AG04449 (cell line): ENCODE results near the gene TRHDE.
A peak's percentile ranks its signal among the peaks of the same experiment; 100 is the strongest.

ENCODE experiments used
- CTCF ChIA-PET: fragments of 350-600 bp; formaldehyde crosslinking; extraction: SDS; loops from one replicate; lab custom pipeline; 2021; ENCODE audit warnings: antibody characterized with exemption; lab: Yijun Ruan, JAX
- POLR2A ChIA-PET: fragments of 400-600, 350-600 bp; formaldehyde crosslinking; extraction: SDS; loops from one replicate; lab custom pipeline; 2020; ENCODE audit warnings: antibody characterized with exemption, inconsistent platforms; lab: Yijun Ruan, JAX
- DNase-seq: peaks from one replicate; pipeline ENCODE4 v3.0.0-alpha.2; 2010; ENCODE audit warnings: low read depth, low spot score
- H3K4me3 ChIP-seq: 2 replicates; pipeline ENCODE4 v1.5.1; 2011; ENCODE audit warnings: low read depth, mild to moderate bottlenecking, control low read depth, low read length
- CTCF ChIP-seq: IDR thresholded peaks from one replicate; pipeline ENCODE4 v1.5.1; 2011; ENCODE audit warnings: mild to moderate bottlenecking, moderate library complexity, low read length, control low read depth, inconsistent platforms; ENCODE audit not compliant: insufficient read depth; ENCODE audit errors: missing control alignments

TRHDE gene

GRCh38 chr12:72274931-72275330 lies 2.8 kb downstream of the TRHDE start:
- CTCF ChIA-PET = interaction anchor here (1.4 to 7.2 kb wide), 6 partner anchors 8 to 258 kb away, joined by 3 to 62 read pairs (median 10); no protein-coding TSS in a partner anchor
- H3K4me3 ChIP-seq = peak overlapping the region; percentile 93
- TF ChIP-seq CTCF = no peak

GRCh38 chr12:72275526-72275925 lies 3.4 kb downstream of the TRHDE start:
- no peak for TF ChIP-seq CTCF
- peak overlapping the region; percentile 93 for H3K4me3 ChIP-seq
- DNase-seq = no peak
- ChIA-PET POLR2A (no interaction called here), CTCF (interaction anchor here (1.4 to 7.2 kb wide), 5 partner anchors 8 to 71 kb away, joined by 3 to 62 read pairs (median 13); no protein-coding TSS in a partner anchor)

More at GRCh38 chr12:72274931-72275330, 2.8 kb downstream of the TRHDE start:
- DNase-seq = no peak
- POLR2A ChIA-PET = interaction anchor here (2.2 kb wide), 1 partner anchor 21 kb away, joined by 10 read pairs; no protein-coding TSS in a partner anchor

- no peak for TF ChIP-seq CTCF
- DNase-seq = no peak
- H3K4me3 ChIP-seq = peak overlapping the region; percentile 16
- CTCF ChIA-PET = interaction anchor here (1.8 to 7.2 kb wide), 3 partner anchors 7 to 70 kb away, joined by 7 to 62 read pairs (median 50); no protein-coding TSS in a partner anchor
- POLR2A ChIA-PET = no interaction called here
Measured at GRCh38 chr12:72276181-72276805, 4.1 kb downstream of the TRHDE start.

- CTCF ChIA-PET = interaction anchor here (1.1 to 5.4 kb wide), 3 partner anchors 12 to 262 kb away, joined by 4 to 50 read pairs (median 5); no protein-coding TSS in a partner anchor
- peak overlapping the region; percentile 21 for H3K4me3 ChIP-seq
- no peak for TF ChIP-seq CTCF
- POLR2A ChIA-PET = no interaction called here
- no peak for DNase-seq
Measured at GRCh38 chr12:72277415-72277814, 5.2 kb downstream of the TRHDE start.

- ChIA-PET POLR2A (no interaction called here), CTCF (no interaction called here)
- TF ChIP-seq CTCF = no peak
- no peak for DNase-seq
- H3K4me3 ChIP-seq = no peak overlapping the region
Measured at GRCh38 chr12:72278894-72279293, 6.7 kb downstream of the TRHDE start.

GRCh38 chr12:72281126-72281525 lies 9.0 kb downstream of the TRHDE start:
- no peak for TF ChIP-seq CTCF
- CTCF ChIA-PET = interaction anchor here (1.3 to 4.2 kb wide), 3 partner anchors 8 to 260 kb away, joined by 4 to 62 read pairs (median 17); partner anchors contain the start of gene TRHDE
- POLR2A ChIA-PET = no interaction called here
- no peak for DNase-seq
- no peak overlapping the region for H3K4me3 ChIP-seq
